HEK293 (cell line): ENCODE measurements around the gene MRTFB.

ENCODE experiments used
- CTCF ChIA-PET: fragments of 350-600 bp; formaldehyde crosslinking; extraction: SDS; loops from one replicate; lab custom pipeline; 2021; ENCODE audit warnings: antibody characterized with exemption; lab: Yijun Ruan, JAX
- POLR2A ChIA-PET: fragments of 300-600 bp; formaldehyde crosslinking; extraction: SDS; loops from one replicate; lab custom pipeline; 2020; ENCODE audit warnings: antibody characterized with exemption, inconsistent platforms; lab: Yijun Ruan, JAX
- H3K27ac ChIP-seq: fragments of 200-500 bp; sonication (Bioruptor generic); 2 replicates; pipeline ENCODE4 v1.5.1; 2014; ENCODE audit warnings: low read depth, low read length, control low read depth, inconsistent platforms; ENCODE audit errors: extremely low read depth
- H3K36me3 ChIP-seq, 2 experiments: fragments of 200-500 bp in 1 of 2; sonication (Bioruptor generic) in 1 of 2; 1 replicate in 1 of 2; 2 replicates in 1 of 2; pipeline ENCODE4 v1.5.1; 2014 to 2017; ENCODE audit warnings: inconsistent platforms in 2 of 2, low read length in 2 of 2; ENCODE audit not compliant: control insufficient read depth in 2 of 2, insufficient read depth in 1 of 2
- H3K4me1 ChIP-seq: fragments of 200-500 bp; sonication (Bioruptor generic); 2 replicates; pipeline ENCODE4 v1.5.1; 2014; ENCODE audit warnings: mild to moderate bottlenecking, low read length, inconsistent platforms; ENCODE audit not compliant: control insufficient read depth, insufficient read depth
- H3K4me3 ChIP-seq: 2 replicates; pipeline ENCODE4 v1.5.1; 2011; ENCODE audit warnings: low read depth, mild to moderate bottlenecking, control low read depth, low read length, moderate library complexity
- H3K9me3 ChIP-seq: fragments of 200-500 bp; sonication (Bioruptor generic); 2 replicates; pipeline ENCODE4 v1.5.1; 2014; ENCODE audit warnings: low read depth, low read length, inconsistent platforms; ENCODE audit not compliant: control insufficient read depth, insufficient read depth
- BCL11A ChIP-seq: fragments of 450-650 bp; formaldehyde crosslinking; IDR thresholded peaks from 2 replicates; pipeline ENCODE4 v1.5.1; 2016; ENCODE audit warnings: low read depth, missing biosample characterization, missing genetic modification characterization
- GLIS1 ChIP-seq: fragments of 450-650 bp; formaldehyde crosslinking; IDR thresholded peaks from 2 replicates; pipeline ENCODE4 v1.5.1; 2016; ENCODE audit warnings: missing biosample characterization, missing genetic modification characterization
- GLIS2 ChIP-seq: fragments of 450-650 bp; formaldehyde crosslinking; IDR thresholded peaks from 2 replicates; pipeline ENCODE4 v1.5.1; 2016; ENCODE audit warnings: missing biosample characterization, missing genetic modification characterization
- PRDM1 ChIP-seq: fragments of 450-650 bp; formaldehyde crosslinking; IDR thresholded peaks from 2 replicates; pipeline ENCODE4; 2016; ENCODE audit warnings: missing biosample characterization, missing genetic modification characterization
- SP3 ChIP-seq: fragments of 450-650 bp; formaldehyde crosslinking; IDR thresholded peaks from 2 replicates; pipeline ENCODE4 v1.5.1; 2016; ENCODE audit warnings: missing biosample characterization, missing genetic modification characterization
- ZIC2 ChIP-seq: fragments of 450-650 bp; formaldehyde crosslinking; IDR thresholded peaks from 2 replicates; pipeline ENCODE4 v1.5.1; 2016; ENCODE audit warnings: missing biosample characterization, missing genetic modification characterization
- ZNF114 ChIP-seq: fragments of 450-650 bp; formaldehyde crosslinking; IDR thresholded peaks from 2 replicates; pipeline ENCODE4 v1.5.0; 2017; ENCODE audit warnings: missing biosample characterization, missing genetic modification characterization
- ZNF133 ChIP-seq: fragments of 450-650 bp; formaldehyde crosslinking; IDR thresholded peaks from 2 replicates; pipeline ENCODE4 v1.5.1; 2016; ENCODE audit warnings: missing biosample characterization, missing genetic modification characterization
- ZNF175 ChIP-seq: fragments of 450-650 bp; formaldehyde crosslinking; IDR thresholded peaks from 2 replicates; pipeline ENCODE4 v1.5.1; 2016; ENCODE audit warnings: missing biosample characterization, missing genetic modification characterization
- ZNF19 ChIP-seq: fragments of 450-650 bp; formaldehyde crosslinking; IDR thresholded peaks from 2 replicates; pipeline ENCODE4; 2016; ENCODE audit warnings: missing biosample characterization, missing genetic modification characterization, low read depth
- ZNF335 ChIP-seq: fragments of 450-650 bp; formaldehyde crosslinking; conservative IDR thresholded peaks from 2 replicates; pipeline ENCODE4 v1.5.1; 2016; ENCODE audit warnings: missing biosample characterization, missing genetic modification characterization
- ZNF341 ChIP-seq: fragments of 450-650 bp; formaldehyde crosslinking; IDR thresholded peaks from 2 replicates; pipeline ENCODE4; 2016; ENCODE audit warnings: low read depth, missing biosample characterization, missing genetic modification characterization
- ZNF621 ChIP-seq: fragments of 450-650 bp; formaldehyde crosslinking; IDR thresholded peaks from 2 replicates; pipeline ENCODE4 v1.5.1; 2017; ENCODE audit warnings: missing biosample characterization, missing genetic modification characterization
- ZNF837 ChIP-seq: fragments of 450-650 bp; formaldehyde crosslinking; IDR thresholded peaks from 2 replicates; pipeline ENCODE4 v1.5.1; 2016; ENCODE audit warnings: missing biosample characterization, missing genetic modification characterization
- TF ChIP-seq, protein P1 (sequence below): fragments of 450-650 bp; formaldehyde crosslinking; IDR thresholded peaks from 2 replicates; pipeline ENCODE4 v1.5.0; 2017; ENCODE audit warnings: missing biosample characterization, missing genetic modification characterization, borderline replicate concordance
- TF ChIP-seq, protein P2 (sequence below): fragments of 450-650 bp; formaldehyde crosslinking; IDR thresholded peaks from 2 replicates; pipeline ENCODE4 v1.5.1; 2016; ENCODE audit warnings: missing biosample characterization, missing genetic modification characterization
- TF ChIP-seq, protein P3 (sequence below): fragments of 450-650 bp; formaldehyde crosslinking; IDR thresholded peaks from 2 replicates; pipeline ENCODE4 v1.5.1; 2016; ENCODE audit warnings: missing biosample characterization, missing genetic modification characterization
- TF ChIP-seq, protein P4 (sequence below): fragments of 450-650 bp; formaldehyde crosslinking; IDR thresholded peaks from 2 replicates; pipeline ENCODE4 v1.5.1; 2017; ENCODE audit warnings: missing biosample characterization, mild to moderate bottlenecking, missing genetic modification characterization, moderate library complexity
- TF ChIP-seq, protein P5 (sequence below): fragments of 450-650 bp; formaldehyde crosslinking; IDR thresholded peaks from 2 replicates; pipeline ENCODE4 v1.5.1; 2017; ENCODE audit warnings: missing biosample characterization, missing genetic modification characterization
- TF ChIP-seq, protein P6 (sequence below): fragments of 450-650 bp; formaldehyde crosslinking; IDR thresholded peaks from 2 replicates; pipeline ENCODE4 v1.5.1; 2016; ENCODE audit warnings: missing biosample characterization, missing genetic modification characterization
- TF ChIP-seq, protein P7 (sequence below): fragments of 450-650 bp; formaldehyde crosslinking; IDR thresholded peaks from 2 replicates; pipeline ENCODE4 v1.5.1; 2016; ENCODE audit warnings: missing biosample characterization, missing genetic modification characterization

Gene MRTFB

DNA sequence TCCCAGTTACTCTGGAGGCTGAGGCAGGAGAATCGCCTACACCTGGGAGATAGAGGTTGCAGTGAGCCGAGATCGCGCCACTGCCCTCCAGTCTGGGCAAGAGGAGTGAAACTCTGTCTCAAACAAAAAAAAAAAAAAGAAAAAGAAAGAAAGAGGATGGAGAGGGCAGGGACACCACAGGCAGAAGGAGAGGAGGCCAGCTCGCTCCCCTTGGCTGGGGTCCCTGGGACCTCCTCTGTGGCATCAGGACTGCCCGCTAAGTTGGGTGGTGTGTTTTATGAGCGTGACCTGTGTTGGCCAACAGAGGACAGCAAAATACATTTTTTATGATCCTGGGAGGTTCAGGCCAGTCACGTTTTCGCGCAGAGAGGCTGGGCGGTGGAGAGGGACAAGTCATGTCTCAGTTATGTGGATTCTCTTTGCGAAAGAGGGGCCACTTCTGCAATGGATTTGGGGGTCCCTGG, 229.6 kb downstream of the MRTFB start (continued):
- TF ChIP-seq, protein P1, sequence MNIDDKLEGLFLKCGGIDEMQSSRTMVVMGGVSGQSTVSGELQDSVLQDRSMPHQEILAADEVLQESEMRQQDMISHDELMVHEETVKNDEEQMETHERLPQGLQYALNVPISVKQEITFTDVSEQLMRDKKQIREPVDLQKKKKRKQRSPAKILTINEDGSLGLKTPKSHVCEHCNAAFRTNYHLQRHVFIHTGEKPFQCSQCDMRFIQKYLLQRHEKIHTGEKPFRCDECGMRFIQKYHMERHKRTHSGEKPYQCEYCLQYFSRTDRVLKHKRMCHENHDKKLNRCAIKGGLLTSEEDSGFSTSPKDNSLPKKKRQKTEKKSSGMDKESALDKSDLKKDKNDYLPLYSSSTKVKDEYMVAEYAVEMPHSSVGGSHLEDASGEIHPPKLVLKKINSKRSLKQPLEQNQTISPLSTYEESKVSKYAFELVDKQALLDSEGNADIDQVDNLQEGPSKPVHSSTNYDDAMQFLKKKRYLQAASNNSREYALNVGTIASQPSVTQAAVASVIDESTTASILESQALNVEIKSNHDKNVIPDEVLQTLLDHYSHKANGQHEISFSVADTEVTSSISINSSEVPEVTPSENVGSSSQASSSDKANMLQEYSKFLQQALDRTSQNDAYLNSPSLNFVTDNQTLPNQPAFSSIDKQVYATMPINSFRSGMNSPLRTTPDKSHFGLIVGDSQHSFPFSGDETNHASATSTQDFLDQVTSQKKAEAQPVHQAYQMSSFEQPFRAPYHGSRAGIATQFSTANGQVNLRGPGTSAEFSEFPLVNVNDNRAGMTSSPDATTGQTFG, result no peak
- TF ChIP-seq ZNF19 (tag by site-specific recombination) (no peak), ZNF175 (tag by site-specific recombination) (no peak), PRDM1 (no peak), ZNF837 (no peak), BCL11A (tag by site-specific recombination) (no peak), ZNF114 (tag by site-specific recombination) (no peak), ZNF335 (tag by site-specific recombination) (no peak), ZNF621 (tag by site-specific recombination) (no peak)
- TF ChIP-seq, protein P2, sequence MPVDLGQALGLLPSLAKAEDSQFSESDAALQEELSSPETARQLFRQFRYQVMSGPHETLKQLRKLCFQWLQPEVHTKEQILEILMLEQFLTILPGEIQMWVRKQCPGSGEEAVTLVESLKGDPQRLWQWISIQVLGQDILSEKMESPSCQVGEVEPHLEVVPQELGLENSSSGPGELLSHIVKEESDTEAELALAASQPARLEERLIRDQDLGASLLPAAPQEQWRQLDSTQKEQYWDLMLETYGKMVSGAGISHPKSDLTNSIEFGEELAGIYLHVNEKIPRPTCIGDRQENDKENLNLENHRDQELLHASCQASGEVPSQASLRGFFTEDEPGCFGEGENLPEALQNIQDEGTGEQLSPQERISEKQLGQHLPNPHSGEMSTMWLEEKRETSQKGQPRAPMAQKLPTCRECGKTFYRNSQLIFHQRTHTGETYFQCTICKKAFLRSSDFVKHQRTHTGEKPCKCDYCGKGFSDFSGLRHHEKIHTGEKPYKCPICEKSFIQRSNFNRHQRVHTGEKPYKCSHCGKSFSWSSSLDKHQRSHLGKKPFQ (tag by site-specific recombination), result no peak
- TF ChIP-seq, protein P3, sequence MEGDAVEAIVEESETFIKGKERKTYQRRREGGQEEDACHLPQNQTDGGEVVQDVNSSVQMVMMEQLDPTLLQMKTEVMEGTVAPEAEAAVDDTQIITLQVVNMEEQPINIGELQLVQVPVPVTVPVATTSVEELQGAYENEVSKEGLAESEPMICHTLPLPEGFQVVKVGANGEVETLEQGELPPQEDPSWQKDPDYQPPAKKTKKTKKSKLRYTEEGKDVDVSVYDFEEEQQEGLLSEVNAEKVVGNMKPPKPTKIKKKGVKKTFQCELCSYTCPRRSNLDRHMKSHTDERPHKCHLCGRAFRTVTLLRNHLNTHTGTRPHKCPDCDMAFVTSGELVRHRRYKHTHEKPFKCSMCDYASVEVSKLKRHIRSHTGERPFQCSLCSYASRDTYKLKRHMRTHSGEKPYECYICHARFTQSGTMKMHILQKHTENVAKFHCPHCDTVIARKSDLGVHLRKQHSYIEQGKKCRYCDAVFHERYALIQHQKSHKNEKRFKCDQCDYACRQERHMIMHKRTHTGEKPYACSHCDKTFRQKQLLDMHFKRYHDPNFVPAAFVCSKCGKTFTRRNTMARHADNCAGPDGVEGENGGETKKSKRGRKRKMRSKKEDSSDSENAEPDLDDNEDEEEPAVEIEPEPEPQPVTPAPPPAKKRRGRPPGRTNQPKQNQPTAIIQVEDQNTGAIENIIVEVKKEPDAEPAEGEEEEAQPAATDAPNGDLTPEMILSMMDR (tag by site-specific recombination), result peak; percentile 82
- TF ChIP-seq, protein P4, sequence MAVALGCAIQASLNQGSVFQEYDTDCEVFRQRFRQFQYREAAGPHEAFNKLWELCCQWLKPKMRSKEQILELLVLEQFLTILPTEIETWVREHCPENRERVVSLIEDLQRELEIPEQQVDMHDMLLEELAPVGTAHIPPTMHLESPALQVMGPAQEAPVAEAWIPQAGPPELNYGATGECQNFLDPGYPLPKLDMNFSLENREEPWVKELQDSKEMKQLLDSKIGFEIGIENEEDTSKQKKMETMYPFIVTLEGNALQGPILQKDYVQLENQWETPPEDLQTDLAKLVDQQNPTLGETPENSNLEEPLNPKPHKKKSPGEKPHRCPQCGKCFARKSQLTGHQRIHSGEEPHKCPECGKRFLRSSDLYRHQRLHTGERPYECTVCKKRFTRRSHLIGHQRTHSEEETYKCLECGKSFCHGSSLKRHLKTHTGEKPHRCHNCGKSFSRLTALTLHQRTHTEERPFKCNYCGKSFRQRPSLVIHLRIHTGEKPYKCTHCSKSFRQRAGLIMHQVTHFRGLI, result peak; percentile 79
- TF ChIP-seq, protein P5, sequence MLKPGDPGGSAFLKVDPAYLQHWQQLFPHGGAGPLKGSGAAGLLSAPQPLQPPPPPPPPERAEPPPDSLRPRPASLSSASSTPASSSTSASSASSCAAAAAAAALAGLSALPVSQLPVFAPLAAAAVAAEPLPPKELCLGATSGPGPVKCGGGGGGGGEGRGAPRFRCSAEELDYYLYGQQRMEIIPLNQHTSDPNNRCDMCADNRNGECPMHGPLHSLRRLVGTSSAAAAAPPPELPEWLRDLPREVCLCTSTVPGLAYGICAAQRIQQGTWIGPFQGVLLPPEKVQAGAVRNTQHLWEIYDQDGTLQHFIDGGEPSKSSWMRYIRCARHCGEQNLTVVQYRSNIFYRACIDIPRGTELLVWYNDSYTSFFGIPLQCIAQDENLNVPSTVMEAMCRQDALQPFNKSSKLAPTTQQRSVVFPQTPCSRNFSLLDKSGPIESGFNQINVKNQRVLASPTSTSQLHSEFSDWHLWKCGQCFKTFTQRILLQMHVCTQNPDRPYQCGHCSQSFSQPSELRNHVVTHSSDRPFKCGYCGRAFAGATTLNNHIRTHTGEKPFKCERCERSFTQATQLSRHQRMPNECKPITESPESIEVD, result no peak

DNA sequence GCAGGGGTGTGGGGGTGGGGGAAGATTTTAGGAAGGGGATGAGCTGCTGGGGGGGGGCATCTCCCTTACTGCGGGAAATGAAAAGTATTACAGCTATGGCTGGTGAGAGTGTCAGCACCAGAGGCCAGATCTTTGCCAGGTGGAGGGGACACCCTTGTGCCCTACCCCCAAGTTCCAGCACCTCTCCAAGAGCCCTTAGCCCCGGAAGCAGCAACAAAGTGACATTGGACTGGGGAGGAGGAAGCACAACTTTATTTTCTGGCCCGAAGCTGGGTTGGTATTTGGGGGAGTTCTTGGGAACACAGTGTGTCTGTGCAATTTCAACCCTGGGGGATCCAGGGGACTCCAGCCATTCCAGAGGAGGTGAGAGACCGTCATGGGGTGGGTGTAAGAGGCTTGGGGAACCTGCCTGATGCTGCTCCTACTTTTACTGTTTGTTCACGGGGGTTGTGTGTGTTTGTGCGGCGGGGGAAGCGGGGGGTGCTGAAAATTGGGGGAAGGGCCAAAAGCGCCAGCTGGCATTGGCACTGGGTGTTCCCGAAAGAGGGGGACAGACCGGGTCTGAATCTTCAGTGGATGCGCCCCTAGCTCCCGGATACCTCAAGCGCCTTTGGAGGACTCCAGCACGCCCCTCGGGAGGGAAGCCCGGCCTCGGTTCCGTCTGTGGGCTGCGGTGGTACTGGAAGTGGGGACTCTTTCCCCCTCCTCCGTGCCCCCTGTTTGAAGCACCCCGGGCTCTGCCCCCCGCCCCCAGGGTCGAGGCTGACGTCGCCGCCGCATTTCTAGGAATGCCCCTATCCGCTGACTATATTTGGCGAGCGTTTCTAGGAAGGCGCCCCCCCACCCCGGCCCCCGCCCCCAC, 230.3 kb downstream of the MRTFB start:
- peak overlapping the region; percentile 42 for H3K4me3 ChIP-seq
- TF ChIP-seq GLIS1 (tag by site-specific recombination), result 0 out of 2 replicates have a peak, but pooled peaks have one; percentile 10
- TF ChIP-seq, protein P6, sequence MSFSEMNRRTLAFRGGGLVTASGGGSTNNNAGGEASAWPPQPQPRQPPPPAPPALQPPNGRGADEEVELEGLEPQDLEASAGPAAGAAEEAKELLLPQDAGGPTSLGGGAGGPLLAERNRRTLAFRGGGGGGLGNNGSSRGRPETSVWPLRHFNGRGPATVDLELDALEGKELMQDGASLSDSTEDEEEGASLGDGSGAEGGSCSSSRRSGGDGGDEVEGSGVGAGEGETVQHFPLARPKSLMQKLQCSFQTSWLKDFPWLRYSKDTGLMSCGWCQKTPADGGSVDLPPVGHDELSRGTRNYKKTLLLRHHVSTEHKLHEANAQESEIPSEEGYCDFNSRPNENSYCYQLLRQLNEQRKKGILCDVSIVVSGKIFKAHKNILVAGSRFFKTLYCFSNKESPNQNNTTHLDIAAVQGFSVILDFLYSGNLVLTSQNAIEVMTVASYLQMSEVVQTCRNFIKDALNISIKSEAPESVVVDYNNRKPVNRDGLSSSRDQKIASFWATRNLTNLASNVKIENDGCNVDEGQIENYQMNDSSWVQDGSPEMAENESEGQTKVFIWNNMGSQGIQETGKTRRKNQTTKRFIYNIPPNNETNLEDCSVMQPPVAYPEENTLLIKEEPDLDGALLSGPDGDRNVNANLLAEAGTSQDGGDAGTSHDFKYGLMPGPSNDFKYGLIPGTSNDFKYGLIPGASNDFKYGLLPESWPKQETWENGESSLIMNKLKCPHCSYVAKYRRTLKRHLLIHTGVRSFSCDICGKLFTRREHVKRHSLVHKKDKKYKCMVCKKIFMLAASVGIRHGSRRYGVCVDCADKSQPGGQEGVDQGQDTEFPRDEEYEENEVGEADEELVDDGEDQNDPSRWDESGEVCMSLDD (tag by site-specific recombination), result 0 out of 2 replicates have a peak, but pooled peaks have one; percentile 56
- no peak; the same call in 1 of the 2 replicates for TF ChIP-seq ZIC2 (tag by site-specific recombination)
- TF ChIP-seq, protein P7, sequence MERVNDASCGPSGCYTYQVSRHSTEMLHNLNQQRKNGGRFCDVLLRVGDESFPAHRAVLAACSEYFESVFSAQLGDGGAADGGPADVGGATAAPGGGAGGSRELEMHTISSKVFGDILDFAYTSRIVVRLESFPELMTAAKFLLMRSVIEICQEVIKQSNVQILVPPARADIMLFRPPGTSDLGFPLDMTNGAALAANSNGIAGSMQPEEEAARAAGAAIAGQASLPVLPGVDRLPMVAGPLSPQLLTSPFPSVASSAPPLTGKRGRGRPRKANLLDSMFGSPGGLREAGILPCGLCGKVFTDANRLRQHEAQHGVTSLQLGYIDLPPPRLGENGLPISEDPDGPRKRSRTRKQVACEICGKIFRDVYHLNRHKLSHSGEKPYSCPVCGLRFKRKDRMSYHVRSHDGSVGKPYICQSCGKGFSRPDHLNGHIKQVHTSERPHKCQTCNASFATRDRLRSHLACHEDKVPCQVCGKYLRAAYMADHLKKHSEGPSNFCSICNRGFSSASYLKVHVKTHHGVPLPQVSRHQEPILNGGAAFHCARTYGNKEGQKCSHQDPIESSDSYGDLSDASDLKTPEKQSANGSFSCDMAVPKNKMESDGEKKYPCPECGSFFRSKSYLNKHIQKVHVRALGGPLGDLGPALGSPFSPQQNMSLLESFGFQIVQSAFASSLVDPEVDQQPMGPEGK (tag by site-specific recombination), result peak; percentile 59; the same call in 1 of the 2 replicates
- peak; percentile 36; the same call in 1 of the 2 replicates for TF ChIP-seq GLIS2 (tag by site-specific recombination)
- peak; percentile 80 for TF ChIP-seq ZNF341
- no peak for TF ChIP-seq ZNF133
- TF ChIP-seq SP3 (tag by site-specific recombination), result 0 out of 2 replicates have a peak, but pooled peaks have one; percentile 19
- TF ChIP-seq ZNF335 (tag by site-specific recombination), result peak; percentile 30

More for the DNA sequence above, 230.3 kb downstream of the MRTFB start:
- no peaks in the 10 kb centered on the region for H3K9me3 ChIP-seq
- ChIA-PET CTCF (interaction anchor here (0.7 to 2.9 kb wide), 4 partner anchors 15 to 378 kb away, joined by 3 to 29 read pairs (median 4); no protein-coding TSS in a partner anchor), POLR2A (interaction anchor here (0.8 to 1.4 kb wide), 2 partner anchors 16 to 77 kb away, joined by 3 to 5 read pairs; no protein-coding TSS in a partner anchor)
- H3K27ac ChIP-seq, result peak overlapping the region; percentile 54; the same call in 1 of the 2 replicates
- H3K36me3 ChIP-seq, result no peaks in the 10 kb centered on the region
- peaks cover 3% of the 10 kb centered on the region; the same call in 1 of the 2 replicates for H3K4me1 ChIP-seq
